Adrenal gland (tissue), 12 donors: ENCODE data around the gene DNAL4. TPM values are rescaled to one million over a fixed set of nuclear protein-coding genes. Genes with fewer than 3 reads are reported as not detected.

Experiments
- DNase-seq, 7 donors: peaks; one replicate each; pipeline ENCODE4 v3.0.0-alpha.2; 2019 to 2020
- H3K27ac ChIP-seq, 5 donors: fragments of 200-600 bp; sonication (generic) in 4 of 5; 1 replicate in 3 of 5; 2 replicates in 2 of 5; pipeline versions ENCODE4 v1.5.1 to v1.8.0; 2016 to 2020; ENCODE audit warnings: mild to moderate bottlenecking in 1 of 5
- H3K27me3 ChIP-seq: fragments of 200-600 bp; 2 replicates; pipeline ENCODE4 v1.8.0; 2021
- H3K36me3 ChIP-seq, 2 donors: fragments of 200-600 bp; replicated peaks in 1 of 2; 1 replicate in 1 of 2; 2 replicates in 1 of 2; pipeline versions ENCODE4 v1.5.1 to v1.8.0; 2018 to 2022
- H3K4me1 ChIP-seq, 2 donors: fragments of 200-600 bp; replicated peaks in 1 of 2; 1 replicate in 1 of 2; 2 replicates in 1 of 2; pipeline versions ENCODE4 v1.5.1 to v1.8.0; 2018 to 2021
- H3K4me3 ChIP-seq, 4 donors: fragments of 200-600 bp; sonication (generic) in 3 of 4; one replicate each; pipeline ENCODE4 v1.5.1; 2016 to 2018
- H3K9me3 ChIP-seq, 3 donors: fragments of 200-600 bp; sonication (generic) in 1 of 3; replicated peaks in 1 of 3; 1 replicate in 2 of 3; 2 replicates in 1 of 3; pipeline versions ENCODE4 v1.5.1 to v1.8.0; 2016 to 2021
- POLR2A ChIP-seq, 2 donors: fragments of 450-650 bp; IDR thresholded peaks; one replicate each; pipeline ENCODE4 v1.6.1; 2017; ENCODE audit warnings: antibody characterized with exemption in 2 of 2, mild to moderate bottlenecking in 2 of 2, moderate library complexity in 1 of 2
- WGBS, 4 donors: extraction: QIAGEN DNeasy Blood & Tissue Kit in 2 of 4; methylation state at CpG; one replicate each; pipeline versions ENCODE4 v1.1.5 to v1.1.7; 2013 to 2017; 5-methylcytosine and 5-hydroxymethylcytosine counted together
- intact Hi-C, 2 donors: fragments of 100-400 bp; cut with DNase I; formaldehyde crosslinking; loops; one replicate each; pipeline versions ENCODE4 v1.14.1 to v1.15.0; 2022 to 2023
- polyA plus RNA-seq, 3 donors: library from polyadenylated mRNA; stranded (reverse); fragments of 200-250 nt in 2 of 3; fragments of 350-450 nt in 1 of 3; fragmentation: Illumina TruSeq in 1 of 3; extraction: RNeasy Lipid Tissue Mini Kit (QIAGEN cat#74804) in 1 of 3; gene quantifications; one replicate each; pipeline ENCODE4 v1.2.3, GENCODE V29; 2013 to 2014
- total RNA-seq, 9 donors: library from RNA; depleted of rRNA in 4 of 9; stranded (reverse); fragments of >200 nt in 4 of 9; fragments of 120-200 nt in 1 of 9; fragmentation: NEBNext Ultra II Directional in 1 of 9; extraction: Animal tissue kit (Norgen Biotek cat#: 25700) in 1 of 9; gene quantifications; one replicate each; pipeline versions ENCODE4 v1.1.0 to v1.2.4, GENCODE V29; 2013 to 2023
- TF ChIP-seq, protein P1 (sequence below), 6 experiments: fragments of 450-650 bp in 4 of 6; fragments of 200-600 bp in 2 of 6; sonication (generic) in 1 of 6; IDR thresholded peaks; 1 replicate in 5 of 6; 2 replicates in 1 of 6; pipeline versions ENCODE4 v1.5.1 to v1.8.0; 2016 to 2021; ENCODE audit warnings: antibody characterized with exemption in 6 of 6, mild to moderate bottlenecking in 2 of 6, moderate library complexity in 1 of 6
- donor health status: healthy with polysubstance abuse.
- donor health status: Bipolar disorder and iron deficiency.
- donor health status: DM: yes; HTN: yes; CAD: no.
- donor health status: DM: no; HTN: no; CAD: no.
- donor health status: DM: no; HTN: no; CAD: no.
- donor health status: DM: yes; HTN: yes; CAD: no.

The DNAL4 gene
- total and polyA plus RNA-seq, 12 donors = 11.8 to 29.8 (median 19.1) TPM

DNA sequence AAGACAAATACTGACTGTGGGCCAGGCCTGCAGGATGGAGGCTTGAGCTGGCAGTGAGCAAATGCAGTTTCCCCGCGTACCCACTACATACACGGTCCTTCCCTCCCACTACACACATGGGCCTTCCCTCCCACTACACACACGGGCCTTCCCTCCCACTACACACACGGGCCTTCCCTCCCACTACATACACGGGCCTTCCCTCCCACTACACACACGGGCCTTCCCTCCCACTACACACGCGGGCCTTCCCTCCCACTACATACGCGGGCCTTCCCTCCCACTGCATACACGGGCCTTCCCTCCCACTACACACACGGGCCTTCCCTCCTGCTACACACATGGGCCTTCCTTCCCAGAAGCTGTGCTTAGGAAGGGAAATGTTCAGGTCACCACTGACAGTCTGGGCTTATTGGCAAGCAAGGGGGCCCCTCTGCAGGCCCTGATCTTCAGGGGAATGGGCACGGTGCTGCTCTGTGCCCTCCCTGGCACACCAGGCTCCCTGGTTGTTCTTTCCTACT lies 10.8 kb downstream of the DNAL4 start:
- peaks cover 28 to 38% of the 10 kb centered on the region in 2 donors for H3K4me1 ChIP-seq
- no peak overlapping the region for H3K4me3 ChIP-seq
- no peaks in the 10 kb centered on the region for H3K9me3 ChIP-seq
- H3K27ac ChIP-seq = no peak overlapping the region
- H3K36me3 ChIP-seq = peaks cover 0 to 6% of the 10 kb centered on the region in 2 donors
- DNase-seq = no peak
- no peaks in the 10 kb centered on the region for H3K27me3 ChIP-seq
- intact Hi-C loops = no loop called here
- 70 to 79% (median 74%) methylated on average over 14 of the region's 14 CpGs for WGBS, 4 donors
- TF ChIP-seq POLR2A (IDR thresholded peaks at IDR 0.05) = no peak
- TF ChIP-seq, protein P1, sequence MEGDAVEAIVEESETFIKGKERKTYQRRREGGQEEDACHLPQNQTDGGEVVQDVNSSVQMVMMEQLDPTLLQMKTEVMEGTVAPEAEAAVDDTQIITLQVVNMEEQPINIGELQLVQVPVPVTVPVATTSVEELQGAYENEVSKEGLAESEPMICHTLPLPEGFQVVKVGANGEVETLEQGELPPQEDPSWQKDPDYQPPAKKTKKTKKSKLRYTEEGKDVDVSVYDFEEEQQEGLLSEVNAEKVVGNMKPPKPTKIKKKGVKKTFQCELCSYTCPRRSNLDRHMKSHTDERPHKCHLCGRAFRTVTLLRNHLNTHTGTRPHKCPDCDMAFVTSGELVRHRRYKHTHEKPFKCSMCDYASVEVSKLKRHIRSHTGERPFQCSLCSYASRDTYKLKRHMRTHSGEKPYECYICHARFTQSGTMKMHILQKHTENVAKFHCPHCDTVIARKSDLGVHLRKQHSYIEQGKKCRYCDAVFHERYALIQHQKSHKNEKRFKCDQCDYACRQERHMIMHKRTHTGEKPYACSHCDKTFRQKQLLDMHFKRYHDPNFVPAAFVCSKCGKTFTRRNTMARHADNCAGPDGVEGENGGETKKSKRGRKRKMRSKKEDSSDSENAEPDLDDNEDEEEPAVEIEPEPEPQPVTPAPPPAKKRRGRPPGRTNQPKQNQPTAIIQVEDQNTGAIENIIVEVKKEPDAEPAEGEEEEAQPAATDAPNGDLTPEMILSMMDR (IDR thresholded peaks at IDR 0.05) = no peak

DNA sequence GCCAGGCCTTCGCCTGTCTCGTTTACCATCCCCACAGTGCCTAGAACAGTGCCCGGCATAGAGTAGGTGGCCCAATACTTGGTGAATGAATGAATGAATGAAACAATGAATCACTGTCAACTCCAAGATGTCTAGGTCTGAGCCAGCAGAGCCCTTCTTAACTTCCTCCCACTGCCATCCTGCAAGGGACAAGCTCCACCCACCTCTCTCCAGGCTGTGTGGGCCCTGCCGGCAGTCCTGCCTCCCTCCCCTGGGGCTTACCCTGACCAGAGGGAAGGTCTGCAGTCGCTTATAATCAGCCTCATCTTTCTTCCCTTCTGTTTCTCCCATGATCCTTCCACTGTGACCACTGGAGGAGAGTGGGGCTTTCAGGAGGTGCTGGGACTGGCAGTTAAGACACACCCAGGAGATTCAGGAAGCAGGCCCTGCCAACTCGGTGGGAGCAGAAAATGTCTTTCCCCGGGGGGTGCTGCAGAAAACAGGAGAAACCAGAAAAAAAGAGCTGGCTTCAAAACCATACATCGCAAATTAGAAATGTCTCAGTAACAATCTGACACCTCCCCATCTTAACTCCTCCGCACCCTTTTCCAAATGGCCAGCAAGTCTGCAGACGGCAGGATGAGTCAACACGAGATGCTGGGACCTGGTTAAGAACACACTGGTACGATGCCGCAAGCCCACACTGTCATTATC lies 11.4 kb downstream of the DNAL4 start:
- no peak overlapping the region for H3K4me3 ChIP-seq
- H3K36me3 ChIP-seq = peaks cover 0 to 6% of the 10 kb centered on the region in 2 donors
- no peaks in the 10 kb centered on the region for H3K27me3 ChIP-seq
- no peak for DNase-seq
- TF ChIP-seq, protein P1 (IDR thresholded peaks at IDR 0.05) = no peak
- H3K4me1 ChIP-seq = peaks cover 22 to 32% of the 10 kb centered on the region in 2 donors
- 73 to 77% (median 75%) methylated on average over 13 of the region's 13 CpGs for WGBS, 4 donors
- H3K27ac ChIP-seq = no peak overlapping the region
- no peaks in the 10 kb centered on the region for H3K9me3 ChIP-seq
- intact Hi-C loops = no loop called here

DNA sequence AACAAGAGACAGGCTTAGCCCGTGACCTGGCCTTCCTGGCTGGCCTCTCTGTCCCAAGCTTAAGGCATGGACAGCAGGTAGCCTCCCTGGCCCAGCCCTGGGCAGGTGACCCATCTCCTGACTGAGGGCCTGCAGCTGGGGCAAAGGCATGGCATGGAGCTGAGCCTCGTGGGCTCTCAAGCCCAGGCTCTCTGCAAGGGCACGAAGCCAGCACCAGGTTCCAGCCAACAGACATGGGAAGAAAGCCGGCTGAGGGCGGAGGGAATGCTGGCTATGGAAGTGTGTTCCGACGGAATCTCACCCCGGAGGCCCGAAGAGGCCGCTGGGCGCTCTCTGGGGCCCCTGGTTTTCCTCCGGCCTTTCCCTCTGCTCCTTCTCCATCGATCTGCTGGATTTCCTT lies 12.9 kb downstream of the DNAL4 start:
- Histone ChIP-seq H3K27ac (no peak overlapping the region), H3K4me3 (no peak overlapping the region), H3K27me3 (no peaks in the 10 kb centered on the region), H3K36me3 (peaks cover 0 to 6% of the 10 kb centered on the region in 2 donors), H3K4me1 (peaks cover 9 to 17% of the 10 kb centered on the region in 2 donors), H3K9me3 (no peaks in the 10 kb centered on the region)
- intact Hi-C loops = no loop called here
- no peak for DNase-seq
- 90 to 96% (median 94%) methylated on average over 12 to 13 of the region's 13 CpGs for WGBS, 4 donors
- TF ChIP-seq, protein P1 (IDR thresholded peaks at IDR 0.05) = no peak
- no peak for TF ChIP-seq POLR2A (IDR thresholded peaks at IDR 0.05)

DNA sequence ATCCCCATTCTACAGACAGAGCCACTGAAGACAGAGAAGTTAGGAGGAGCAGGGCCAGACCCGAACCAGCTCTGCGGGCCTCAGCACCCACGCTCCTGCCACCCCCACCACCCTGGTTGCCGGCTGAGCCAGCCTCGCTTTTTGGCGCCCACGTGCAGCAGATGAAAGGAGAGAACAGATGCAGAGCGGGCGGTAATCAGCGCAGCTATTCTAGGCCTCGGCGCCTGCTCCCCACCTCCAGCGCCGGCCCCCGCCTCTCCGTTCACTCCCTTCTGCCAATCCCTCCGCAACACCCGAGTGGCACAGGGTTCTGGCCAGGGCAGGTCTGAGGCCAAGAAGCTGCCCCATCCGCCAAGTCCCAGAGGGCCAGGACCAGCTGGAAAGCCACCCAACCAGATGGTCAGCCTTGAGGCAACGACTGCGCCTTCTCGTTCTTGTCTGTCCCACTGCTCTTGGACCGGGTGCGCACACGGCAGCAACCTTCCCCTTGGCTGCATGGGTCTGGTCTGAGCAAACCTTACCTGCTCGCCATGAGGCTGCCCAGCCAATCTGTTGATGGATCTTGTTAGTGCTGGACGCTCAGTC lies 16.8 kb downstream of the DNAL4 start:
- WGBS, 4 donors = 91 to 96% (median 95%) methylated on average over 19 to 27 of the region's 27 CpGs
- intact Hi-C loops = loop anchor here (10.0 kb wide), 3 partner anchors 68 to 228 kb away; partner anchors contain the start of gene NPTXR (in 1 of the 2)

More for the DNA sequence above, 16.8 kb downstream of the DNAL4 start:
- H3K36me3 ChIP-seq = peaks cover 0 to 6% of the 10 kb centered on the region in 2 donors
- no peak for DNase-seq
- no peak overlapping the region for H3K4me3 ChIP-seq
- no peaks in the 10 kb centered on the region for H3K4me1 ChIP-seq
- H3K27ac ChIP-seq = no peak overlapping the region
- no peaks in the 10 kb centered on the region for H3K9me3 ChIP-seq
- H3K27me3 ChIP-seq = no peaks in the 10 kb centered on the region
- TF ChIP-seq, protein P1 (IDR thresholded peaks at IDR 0.05) = no peak
- TF ChIP-seq POLR2A (IDR thresholded peaks at IDR 0.05) = no peak
